OCI-LY7 (cell line): ENCODE data around the gene XYLT1.

Experiments used
- CTCF ChIP-seq: fragments of 200-600 bp; sonication (generic); conservative IDR thresholded peaks from 2 replicates; pipeline ENCODE4 v1.5.1; 2014; ENCODE audit warnings: mild to moderate bottlenecking, antibody characterized with exemption, low read length, moderate library complexity, mixed read lengths
- EZH2phosphoT487 ChIP-seq: fragments of 200-600 bp; sonication (generic); IDR thresholded peaks from 2 replicates; pipeline ENCODE4 v1.6.1; 2018; ENCODE audit warnings: low read depth, borderline replicate concordance, mild to moderate bottlenecking, mixed run types, antibody characterized with exemption, low read length, moderate library complexity, mixed read lengths

GRCh38 chr16:17265154-17265553 lies 205.6 kb downstream of the XYLT1 start:
- TF ChIP-seq CTCF (no peak), EZH2phosphoT487 (no peak)
